Neural cell (in vitro differentiated cells): ENCODE results near the gene LNPEP. TPM values are rescaled to one million over a fixed set of nuclear protein-coding genes. Genes with fewer than 3 reads are reported as not detected.

Source experiments
- H2AFZ ChIP-seq: fragments of 200-600, 300-800 bp; sonication (generic), shearing (Covaris generic); 2 replicates; pipeline ENCODE4 v1.6.0; 2014; ENCODE audit warnings: low read depth, mild to moderate bottlenecking, antibody characterized with exemption, low read length, moderate library complexity
- H3F3A ChIP-seq: fragments of 200-600 bp; shearing (Covaris generic); 2 replicates; pipeline ENCODE4 v1.6.1; 2016; ENCODE audit warnings: mild to moderate bottlenecking, moderate library complexity, mixed read lengths, antibody characterized with exemption, low read length; ENCODE audit not compliant: insufficient read depth, poor library complexity, severe bottlenecking
- H3K27ac ChIP-seq: fragments of 200-600, 300-800 bp; sonication (generic), shearing (Covaris generic); 2 replicates; pipeline ENCODE4 v1.5.1; 2014; ENCODE audit warnings: mild to moderate bottlenecking, low read length, moderate library complexity
- H3K27me3 ChIP-seq: fragments of 300-800, 200-600 bp; sonication (generic), shearing (Covaris generic); 2 replicates; pipeline ENCODE4 v1.6.0; 2014; ENCODE audit warnings: mild to moderate bottlenecking, low read depth, low read length, moderate library complexity; ENCODE audit not compliant: insufficient read depth
- H3K36me3 ChIP-seq: fragments of 300-800, 200-600 bp; sonication (generic), shearing (Covaris generic); 2 replicates; pipeline ENCODE4 v1.5.1; 2014; ENCODE audit warnings: mild to moderate bottlenecking, antibody characterized with exemption, low read length, moderate library complexity; ENCODE audit not compliant: insufficient read depth
- H3K4me2 ChIP-seq: fragments of 300-800, 200-600 bp; sonication (generic), shearing (Covaris generic); 2 replicates; pipeline ENCODE4 v1.6.0; 2014; ENCODE audit warnings: mild to moderate bottlenecking, low read length
- H3K4me3 ChIP-seq: fragments of 300-800, 200-600 bp; sonication (generic), shearing (Covaris generic); 2 replicates; pipeline ENCODE4 v1.5.1; 2014; ENCODE audit warnings: mild to moderate bottlenecking, low read length, moderate library complexity
- H3K79me2 ChIP-seq: fragments of 200-600 bp; shearing (Covaris generic); replicated peaks from 2 replicates; pipeline ENCODE4 v1.6.0; 2014; ENCODE audit warnings: mild to moderate bottlenecking, low read length, moderate library complexity; ENCODE audit not compliant: insufficient read depth
- H3K9ac ChIP-seq: fragments of 300-800, 200-600 bp; sonication (generic), shearing (Covaris generic); 2 replicates; pipeline ENCODE4 v1.6.1; 2016; ENCODE audit warnings: mild to moderate bottlenecking, low read length, mixed read lengths
- H3K9me2 ChIP-seq: fragments of 200-600 bp; shearing (Covaris generic); 2 replicates; pipeline ENCODE4 v1.6.1; 2016; ENCODE audit warnings: mild to moderate bottlenecking, low read length, mixed read lengths; ENCODE audit not compliant: insufficient read depth
- H3K9me3 ChIP-seq: fragments of 200-600, 300-800 bp; sonication (generic), shearing (Covaris generic); 2 replicates; pipeline ENCODE4 v1.6.1; 2016; ENCODE audit warnings: mild to moderate bottlenecking, mixed run types, low read length, moderate library complexity, mixed read lengths
- H4K20me1 ChIP-seq: fragments of 200-600 bp; shearing (Covaris generic); 2 replicates; pipeline ENCODE4 v1.6.1; 2016; ENCODE audit warnings: mild to moderate bottlenecking, mixed run types; ENCODE audit not compliant: insufficient read depth
- CTCF ChIP-seq: fragments of 450-650 bp; IDR thresholded peaks from 2 replicates; pipeline ENCODE4 v1.5.1; 2014; ENCODE audit warnings: antibody characterized with exemption, mild to moderate bottlenecking, moderate library complexity; ENCODE audit not compliant: poor library complexity, severe bottlenecking
- EP300 ChIP-seq: fragments of 450-650 bp; conservative IDR thresholded peaks from 2 replicates; pipeline ENCODE4 v1.6.1; 2014; ENCODE audit warnings: antibody characterized with exemption, mild to moderate bottlenecking, moderate library complexity; ENCODE audit not compliant: poor library complexity, severe bottlenecking
- EZH2 ChIP-seq: fragments of 200-600, 300-800 bp; shearing (Covaris generic), sonication (generic); IDR thresholded peaks from 2 replicates; pipeline ENCODE4 v1.6.1; 2014; ENCODE audit warnings: antibody characterized with exemption, low read length, borderline replicate concordance, mild to moderate bottlenecking; ENCODE audit not compliant: insufficient read depth, poor library complexity, severe bottlenecking
- MXI1 ChIP-seq: fragments of 450-650 bp; conservative IDR thresholded peaks from 2 replicates; pipeline ENCODE4 v1.6.1; 2014; ENCODE audit warnings: antibody characterized with exemption, mild to moderate bottlenecking; ENCODE audit not compliant: poor library complexity, severe bottlenecking
- POLR2AphosphoS5 ChIP-seq: IDR thresholded peaks from 2 replicates; pipeline ENCODE4 v1.6.1; 2012
- RAD21 ChIP-seq: fragments of 450-650 bp; conservative IDR thresholded peaks from 2 replicates; pipeline ENCODE4 v1.6.1; 2014; ENCODE audit warnings: antibody characterized with exemption, mild to moderate bottlenecking, moderate library complexity
- REST ChIP-seq: IDR thresholded peaks from 2 replicates; pipeline ENCODE4 v1.6.1; 2012; ENCODE audit warnings: borderline replicate concordance
- SMC3 ChIP-seq: fragments of 450-650 bp; conservative IDR thresholded peaks from 2 replicates; pipeline ENCODE4 v1.6.1; 2014; ENCODE audit warnings: antibody characterized with exemption, mild to moderate bottlenecking, moderate library complexity; ENCODE audit not compliant: poor library complexity
- TAF1 ChIP-seq: IDR thresholded peaks from 2 replicates; pipeline ENCODE4 v1.6.1; 2012; ENCODE audit warnings: low read depth
- polyA plus RNA-seq: library from polyadenylated mRNA; depleted of rRNA; stranded (reverse); fragments of >200 nt; gene quantifications from 2 replicates; pipeline ENCODE4 v1.2.3, GENCODE V29; 2014

Gene LNPEP
- polyA plus RNA-seq, 1 donor from 2014 or later, result 25.6 TPM

GRCh38 chr5:96963267-96963666, 27.4 kb downstream of the LNPEP start:
- Histone ChIP-seq H3K9me3 (no peaks in the 10 kb centered on the region), H3K4me2 (no peak overlapping the region), H3K9me2 (no peaks in the 10 kb centered on the region), H3K36me3 (no peaks in the 10 kb centered on the region), H3K4me3 (no peak overlapping the region), H3K27me3 (no peaks in the 10 kb centered on the region), H3K79me2 (peaks cover 4% of the 10 kb centered on the region), H3K9ac (no peak overlapping the region), H3K27ac (no peak overlapping the region), H3F3A (no peaks in the 10 kb centered on the region), H4K20me1 (no peaks in the 10 kb centered on the region), H2AFZ (no peak overlapping the region)
- no peak for TF ChIP-seq CTCF
- TF ChIP-seq RAD21, result no peak
- no peak for TF ChIP-seq POLR2AphosphoS5
- TF ChIP-seq MXI1, result no peak
- TF ChIP-seq EP300, result no peak
- no peak for TF ChIP-seq SMC3
- TF ChIP-seq REST, result no peak

- TF ChIP-seq EP300 (no peak), SMC3 (no peak), CTCF (no peak), RAD21 (no peak), REST (no peak), POLR2AphosphoS5 (no peak), TAF1 (no peak), EZH2 (no peak), MXI1 (no peak)
- no peaks in the 10 kb centered on the region for H3K9me3 ChIP-seq
- H3K4me2 ChIP-seq, result no peak overlapping the region
- H4K20me1 ChIP-seq, result no peaks in the 10 kb centered on the region
- H3K27me3 ChIP-seq, result no peaks in the 10 kb centered on the region
- no peak overlapping the region for H2AFZ ChIP-seq
- H3K9me2 ChIP-seq, result no peaks in the 10 kb centered on the region
- no peak overlapping the region for H3K4me3 ChIP-seq
- H3F3A ChIP-seq, result no peaks in the 10 kb centered on the region
- peaks cover 4% of the 10 kb centered on the region for H3K79me2 ChIP-seq
- H3K36me3 ChIP-seq, result no peaks in the 10 kb centered on the region
- no peak overlapping the region for H3K9ac ChIP-seq
- H3K27ac ChIP-seq, result no peak overlapping the region
Measured at GRCh38 chr5:96966801-96967200, 30.9 kb downstream of the LNPEP start.
